RWPE1 (cell line): ENCODE results near the gene STARD5.

Experiments
- CTCF ChIA-PET: fragments of 350-600 bp; sonication (Branson Sonifier 250); formaldehyde crosslinking; extraction: SDS; loops from one replicate; lab custom pipeline; 2021; lab: Yijun Ruan, JAX
- POLR2A ChIA-PET: fragments of 400-600 bp; formaldehyde crosslinking; extraction: SDS; loops from one replicate; lab custom pipeline; 2020; ENCODE audit warnings: antibody characterized with exemption; ENCODE audit not compliant: low non-redundant PET; lab: Yijun Ruan, JAX
- DNase-seq: peaks from one replicate; pipeline ENCODE4 v3.0.0; 2012; ENCODE audit warnings: low spot score
- H3K27ac ChIP-seq: fragments of 450-650 bp; 2 replicates; pipeline ENCODE4 v1.5.1; 2017
- CTCF ChIP-seq: fragments of 450-650 bp; conservative IDR thresholded peaks from 2 replicates; pipeline ENCODE4 v1.5.1; 2017; ENCODE audit warnings: low read depth, mild to moderate bottlenecking

The STARD5 gene

GRCh38 chr15:81281766-81282605 is 42.0 kb downstream of the STARD5 start:
- CTCF ChIA-PET, result interaction anchor here (0.6 kb wide), 2 partner anchors 8 to 106 kb away, joined by 3 to 4 read pairs; no protein-coding TSS in a partner anchor
- POLR2A ChIA-PET, result no interaction called here

GRCh38 chr15:81281456-81281735 is 42.5 kb downstream of the STARD5 start:
- CTCF ChIA-PET, result interaction anchor here (1.3 kb wide), 1 partner anchor 15 kb away, joined by 4 read pairs; no protein-coding TSS in a partner anchor
- DNase-seq, result no peak
- no peak for TF ChIP-seq CTCF
- POLR2A ChIA-PET, result no interaction called here
- H3K27ac ChIP-seq, result peak overlapping the region; percentile 55; the same call in 1 of the 2 replicates

More at GRCh38 chr15:81281766-81282605, 42.0 kb downstream of the STARD5 start:
- no peak for TF ChIP-seq CTCF
- H3K27ac ChIP-seq, result no peak overlapping the region
- DNase-seq, result no peak

GRCh38 chr15:81280696-81281455 is 43.1 kb downstream of the STARD5 start:
- H3K27ac ChIP-seq, result peak overlapping the region; percentile 55
- no peak for TF ChIP-seq CTCF
- no peak for DNase-seq
- ChIA-PET CTCF (interaction anchor here (1.0 to 1.3 kb wide), 2 partner anchors 13 to 15 kb away, joined by 3 to 4 read pairs; no protein-coding TSS in a partner anchor), POLR2A (no interaction called here)

- POLR2A ChIA-PET, result no interaction called here
- TF ChIP-seq CTCF, result no peak
- CTCF ChIA-PET, result interaction anchor here (1.0 to 1.3 kb wide), 4 partner anchors 14 to 131 kb away, joined by 3 to 6 read pairs (median 4); no protein-coding TSS in a partner anchor
- DNase-seq, result no peak
- peak overlapping the region; percentile 55; the same call in 1 of the 2 replicates for H3K27ac ChIP-seq
These were observed 44.1 kb downstream of the STARD5 start for GRCh38 chr15:81279621-81280485.

GRCh38 chr15:81278306-81279029 is 45.5 kb downstream of the STARD5 start:
- no peak for DNase-seq
- POLR2A ChIA-PET, result no interaction called here
- CTCF ChIA-PET, result interaction anchor here (0.8 to 1.1 kb wide), 2 partner anchors 13 to 122 kb away, joined by 4 to 8 read pairs; no protein-coding TSS in a partner anchor
- no peak for TF ChIP-seq CTCF
- H3K27ac ChIP-seq, result no peak overlapping the region
